ENCODE results near the gene CCDC102A. TPM values are rescaled to one million over a fixed set of nuclear protein-coding genes. Genes with fewer than 3 reads are reported as not detected.

CCDC102A gene
- total RNA-seq, 4 donors from 2014 or later: 17.4 to 30.4 (median 24.5) TPM

- no peaks in the 10 kb centered on the region for H3K9me3 ChIP-seq
- H3K27me3 ChIP-seq: no peaks in the 10 kb centered on the region
- TF ChIP-seq POLR2A (IDR thresholded peaks at IDR 0.05) (no peak), EP300 (IDR thresholded peaks at IDR 0.05) (no peak)
- TF ChIP-seq, protein P1, sequence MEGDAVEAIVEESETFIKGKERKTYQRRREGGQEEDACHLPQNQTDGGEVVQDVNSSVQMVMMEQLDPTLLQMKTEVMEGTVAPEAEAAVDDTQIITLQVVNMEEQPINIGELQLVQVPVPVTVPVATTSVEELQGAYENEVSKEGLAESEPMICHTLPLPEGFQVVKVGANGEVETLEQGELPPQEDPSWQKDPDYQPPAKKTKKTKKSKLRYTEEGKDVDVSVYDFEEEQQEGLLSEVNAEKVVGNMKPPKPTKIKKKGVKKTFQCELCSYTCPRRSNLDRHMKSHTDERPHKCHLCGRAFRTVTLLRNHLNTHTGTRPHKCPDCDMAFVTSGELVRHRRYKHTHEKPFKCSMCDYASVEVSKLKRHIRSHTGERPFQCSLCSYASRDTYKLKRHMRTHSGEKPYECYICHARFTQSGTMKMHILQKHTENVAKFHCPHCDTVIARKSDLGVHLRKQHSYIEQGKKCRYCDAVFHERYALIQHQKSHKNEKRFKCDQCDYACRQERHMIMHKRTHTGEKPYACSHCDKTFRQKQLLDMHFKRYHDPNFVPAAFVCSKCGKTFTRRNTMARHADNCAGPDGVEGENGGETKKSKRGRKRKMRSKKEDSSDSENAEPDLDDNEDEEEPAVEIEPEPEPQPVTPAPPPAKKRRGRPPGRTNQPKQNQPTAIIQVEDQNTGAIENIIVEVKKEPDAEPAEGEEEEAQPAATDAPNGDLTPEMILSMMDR (IDR thresholded peaks at IDR 0.05): no peak
- H3K4me1 ChIP-seq: peaks cover 0 to 7% (median 0%) of the 10 kb centered on the region in 4 donors
- peaks cover 0 to 87% (median 0%) of the 10 kb centered on the region in 3 donors for H3K36me3 ChIP-seq
- no peak overlapping the region for H3K4me3 ChIP-seq
- 92 to 93% methylated on average over 31 of the region's 31 CpGs for WGBS, 2 donors
- DNase-seq (ENCODE audit: low spot score in 2 of 2): no peak
- no peak overlapping the region for H3K27ac ChIP-seq
Observed at GRCh38 chr16:57517397-57518367, 18.7 kb downstream of the CCDC102A start.

GRCh38 chr16:57516773-57517172 is 19.6 kb downstream of the CCDC102A start:
- Histone ChIP-seq H3K4me1 (peaks cover 0 to 7% (median 0%) of the 10 kb centered on the region in 4 donors), H3K4me3 (no peak overlapping the region), H3K36me3 (peaks cover 0 to 87% (median 0%) of the 10 kb centered on the region in 3 donors), H3K27ac (no peak overlapping the region), H3K27me3 (no peaks in the 10 kb centered on the region), H3K9me3 (no peaks in the 10 kb centered on the region)
- no peak for DNase-seq (ENCODE audit: low spot score in 2 of 2)
- TF ChIP-seq POLR2A (IDR thresholded peaks at IDR 0.05): no peak
- TF ChIP-seq, protein P1 (IDR thresholded peaks at IDR 0.05): no peak
- 84 to 90% methylated on average over 3 of the region's 3 CpGs for WGBS, 2 donors

GRCh38 chr16:57516176-57516725 is 20.1 kb downstream of the CCDC102A start:
- Histone ChIP-seq H3K4me1 (peaks cover 0 to 7% (median 0%) of the 10 kb centered on the region in 4 donors), H3K27me3 (no peaks in the 10 kb centered on the region), H3K4me3 (no peak overlapping the region), H3K27ac (no peak overlapping the region), H3K36me3 (peaks cover 0 to 86% (median 0%) of the 10 kb centered on the region in 3 donors), H3K9me3 (no peaks in the 10 kb centered on the region)
- TF ChIP-seq POLR2A (IDR thresholded peaks at IDR 0.05) (no peak), EP300 (IDR thresholded peaks at IDR 0.05) (no peak)
- TF ChIP-seq, protein P1 (IDR thresholded peaks at IDR 0.05): no peak
- no peak for DNase-seq (ENCODE audit: low spot score in 2 of 2)
- 85 to 86% methylated on average over 10 of the region's 10 CpGs for WGBS, 2 donors

GRCh38 chr16:57514791-57515600 is 21.4 kb downstream of the CCDC102A start:
- Histone ChIP-seq H3K27me3 (no peaks in the 10 kb centered on the region), H3K4me3 (no peak overlapping the region), H3K9me3 (no peaks in the 10 kb centered on the region), H3K4me1 (peaks cover 0 to 6% (median 0%) of the 10 kb centered on the region in 4 donors), H3K27ac (no peak overlapping the region), H3K36me3 (peaks cover 0 to 80% (median 0%) of the 10 kb centered on the region in 3 donors)
- 76 to 82% methylated on average over 21 to 23 of the region's 23 CpGs for WGBS, 2 donors
- TF ChIP-seq EP300 (IDR thresholded peaks at IDR 0.05) (no peak), POLR2A (IDR thresholded peaks at IDR 0.05) (no peak)
- TF ChIP-seq, protein P1 (IDR thresholded peaks at IDR 0.05): no peak
- no peak for DNase-seq (ENCODE audit: low spot score in 2 of 2)

Measured in tibial nerve (tissue), 4 donors.